Measurements from ENCODE around the gene PRDM8. TPM values are rescaled to one million over a fixed set of nuclear protein-coding genes. Genes with fewer than 3 reads are reported as not detected.

PRDM8 gene
- total RNA-seq, 1 donor from 2014 or later: 4.1 TPM

- no peak for DNase-seq (ENCODE audit: low spot score)
Observed at GRCh38 chr4:80183250-80184052, 13.9 kb upstream of the PRDM8 start.

DNA sequence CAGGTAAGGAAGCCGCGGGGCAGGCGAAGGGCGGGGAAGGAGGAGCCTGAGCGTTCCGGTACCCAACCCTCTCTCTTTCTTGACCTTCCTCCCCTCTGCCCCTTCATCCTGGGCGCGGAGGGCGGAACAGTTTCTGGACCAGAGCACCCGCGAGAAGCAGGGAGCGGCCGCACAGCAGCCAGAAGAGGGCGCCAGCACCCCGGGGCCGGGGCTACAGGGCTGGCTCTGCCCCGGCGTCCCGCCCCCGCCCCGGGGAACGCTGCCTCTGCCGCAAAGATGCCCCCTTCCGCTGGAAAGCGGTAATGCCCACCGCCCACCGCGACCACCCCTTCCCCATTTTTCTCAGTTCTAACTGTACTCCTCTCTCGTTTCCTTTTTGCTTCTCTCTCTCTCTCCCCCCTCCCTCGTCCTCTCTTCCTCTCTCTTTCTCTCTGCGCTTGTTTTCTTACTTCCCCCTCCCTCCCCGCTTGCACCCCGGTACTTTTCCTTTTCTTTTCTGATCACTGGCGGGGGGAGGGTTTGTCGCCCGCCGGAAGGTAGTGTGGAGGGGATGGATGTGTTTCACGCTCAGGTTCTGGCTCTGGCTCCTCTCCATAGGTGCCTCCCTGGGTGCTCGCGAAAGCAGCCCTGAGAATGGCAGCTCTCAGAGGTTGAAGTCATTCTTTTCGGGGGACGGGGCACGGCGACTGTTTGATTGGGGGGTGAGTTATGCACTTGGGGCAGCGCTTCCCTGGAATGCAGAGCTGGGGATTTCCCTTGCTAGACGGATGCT is 13.1 kb upstream of the PRDM8 start:
- DNase-seq (ENCODE audit: low spot score): peak; percentile 84

DNA sequence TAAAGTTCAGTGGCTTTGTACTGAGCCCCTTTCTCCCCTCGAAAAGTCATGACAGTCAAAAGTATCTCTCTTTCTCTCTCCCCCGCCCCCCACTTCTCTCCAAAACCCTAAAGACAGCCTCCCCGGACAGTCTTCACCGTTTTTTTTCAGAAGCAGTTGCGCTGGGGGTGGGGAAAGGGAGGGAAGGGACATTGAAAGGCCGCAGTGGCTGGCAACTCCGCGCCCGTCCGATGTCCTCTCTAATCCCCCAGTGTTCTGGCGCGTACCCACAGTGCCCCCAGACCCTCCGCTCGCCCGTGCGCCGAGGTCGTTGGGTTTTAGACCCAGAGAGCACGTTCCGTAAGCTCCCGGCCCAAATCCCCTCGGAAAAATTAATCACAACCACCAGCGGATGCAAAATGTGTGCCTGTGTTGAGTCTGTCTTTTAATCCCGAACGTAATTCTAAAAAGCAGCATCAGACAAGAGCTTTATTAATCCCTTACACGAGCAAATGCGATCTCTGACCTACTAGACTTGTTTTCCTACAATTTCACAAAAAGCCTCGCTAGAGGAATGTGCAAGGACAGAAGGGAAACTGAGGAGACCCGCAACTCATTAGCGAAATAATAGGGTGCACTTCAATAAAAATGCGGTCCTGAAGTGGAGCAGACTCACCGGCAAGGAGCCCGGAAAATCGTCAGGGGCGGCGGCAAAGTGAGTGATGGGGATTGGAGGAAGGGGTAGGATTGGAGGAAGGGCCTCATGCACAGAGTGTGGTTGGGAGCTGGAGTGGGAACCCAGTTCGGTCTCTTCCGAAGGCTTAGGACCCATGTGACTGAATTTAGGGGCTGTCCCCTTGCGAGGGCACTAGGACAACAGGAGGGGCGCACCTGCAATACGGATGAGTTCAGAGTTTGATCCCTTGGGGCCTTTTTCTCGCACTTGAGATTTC is 12.2 kb upstream of the PRDM8 start:
- DNase-seq (ENCODE audit: low spot score): no peak

DNA sequence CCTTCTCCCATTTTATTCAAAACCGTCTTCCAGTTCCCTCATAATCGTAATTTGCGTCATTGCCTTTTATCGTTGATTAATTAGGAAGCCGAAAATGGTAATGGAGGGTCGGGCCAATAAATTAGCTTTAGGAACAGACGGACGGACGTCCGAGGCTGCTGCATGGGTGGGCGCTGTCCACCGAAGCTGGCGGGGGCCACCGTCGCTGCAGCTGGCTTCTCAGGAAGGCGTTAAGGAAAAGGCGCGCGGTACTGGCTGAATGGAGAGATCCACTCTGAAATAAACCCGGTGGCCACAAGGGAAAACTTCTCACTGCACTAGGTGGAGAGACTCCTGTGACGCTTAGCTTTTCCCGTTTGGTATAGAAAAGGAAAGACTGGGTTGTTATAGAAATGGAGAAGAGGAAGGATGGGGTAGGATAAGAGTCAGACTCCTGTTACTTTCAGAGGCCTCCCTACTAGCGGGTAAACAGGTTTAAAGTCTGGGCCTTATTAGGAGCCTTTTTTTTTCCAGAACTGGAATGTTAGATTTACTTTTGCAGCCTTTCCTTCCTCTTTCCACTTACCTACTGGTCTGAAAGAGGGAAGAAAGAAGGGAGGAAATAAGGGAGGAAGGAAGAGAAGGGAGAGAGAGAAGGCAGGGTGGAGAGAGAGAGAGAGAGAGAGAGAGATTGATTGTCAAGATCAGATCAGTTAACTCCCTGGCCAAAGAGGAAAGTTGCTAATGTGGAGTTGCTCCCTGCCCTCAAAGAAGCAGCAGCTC is 11.3 kb upstream of the PRDM8 start:
- no peak for DNase-seq (ENCODE audit: low spot score)

DNA sequence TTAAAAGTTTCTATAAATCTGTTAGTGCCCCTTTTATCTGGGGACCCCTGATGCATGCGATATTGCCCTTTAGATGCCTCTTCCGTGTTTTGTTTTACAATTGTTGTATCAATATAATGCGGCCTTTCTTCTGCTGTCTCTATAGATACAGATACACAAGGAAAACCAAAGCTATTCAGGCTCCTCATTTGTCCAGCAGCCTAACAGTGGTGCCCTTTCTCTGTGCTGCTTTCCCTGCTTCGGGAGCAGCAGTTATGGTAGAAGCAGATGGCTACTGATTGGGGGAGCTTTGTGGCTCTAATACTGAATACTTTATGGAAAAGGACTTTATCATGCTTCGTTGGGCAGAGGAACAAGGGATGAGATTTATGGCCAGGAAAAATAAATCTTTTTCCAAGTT is 10.6 kb upstream of the PRDM8 start:
- no peak for DNase-seq (ENCODE audit: low spot score)

- DNase-seq (ENCODE audit: low spot score): no peak
Observed at GRCh38 chr4:80187677-80188076, 9.6 kb upstream of the PRDM8 start.

DNA sequence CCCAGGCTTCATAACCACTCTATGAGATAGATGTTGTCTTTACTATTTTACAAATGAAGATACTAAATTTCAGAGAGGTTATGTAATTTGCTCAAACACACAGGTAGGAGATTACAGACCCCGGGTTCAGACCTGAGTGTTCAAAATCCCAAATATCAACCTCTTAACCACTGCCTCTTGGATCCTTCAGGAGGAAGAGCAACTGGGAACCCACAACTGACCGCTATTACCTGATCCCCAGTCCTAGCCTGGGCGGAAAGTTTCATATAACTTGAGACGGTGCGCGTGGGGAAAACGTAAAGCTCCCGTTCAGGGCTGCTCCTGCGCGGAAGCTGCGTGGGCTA is 8.9 kb upstream of the PRDM8 start:
- DNase-seq (ENCODE audit: low spot score): no peak

GRCh38 chr4:80188801-80189458 is 8.4 kb upstream of the PRDM8 start:
- DNase-seq (ENCODE audit: low spot score): no peak

- DNase-seq (ENCODE audit: low spot score): no peak
Observed at GRCh38 chr4:80189581-80189955, 7.7 kb upstream of the PRDM8 start.

- DNase-seq (ENCODE audit: low spot score): no peak
Observed at GRCh38 chr4:80189956-80190677, 7.2 kb upstream of the PRDM8 start.

- no peak for DNase-seq (ENCODE audit: low spot score)
Observed at GRCh38 chr4:80192252-80192866, 4.9 kb upstream of the PRDM8 start.

- DNase-seq (ENCODE audit: low spot score): no peak
Observed at GRCh38 chr4:80192937-80193336, 4.4 kb upstream of the PRDM8 start.

DNA sequence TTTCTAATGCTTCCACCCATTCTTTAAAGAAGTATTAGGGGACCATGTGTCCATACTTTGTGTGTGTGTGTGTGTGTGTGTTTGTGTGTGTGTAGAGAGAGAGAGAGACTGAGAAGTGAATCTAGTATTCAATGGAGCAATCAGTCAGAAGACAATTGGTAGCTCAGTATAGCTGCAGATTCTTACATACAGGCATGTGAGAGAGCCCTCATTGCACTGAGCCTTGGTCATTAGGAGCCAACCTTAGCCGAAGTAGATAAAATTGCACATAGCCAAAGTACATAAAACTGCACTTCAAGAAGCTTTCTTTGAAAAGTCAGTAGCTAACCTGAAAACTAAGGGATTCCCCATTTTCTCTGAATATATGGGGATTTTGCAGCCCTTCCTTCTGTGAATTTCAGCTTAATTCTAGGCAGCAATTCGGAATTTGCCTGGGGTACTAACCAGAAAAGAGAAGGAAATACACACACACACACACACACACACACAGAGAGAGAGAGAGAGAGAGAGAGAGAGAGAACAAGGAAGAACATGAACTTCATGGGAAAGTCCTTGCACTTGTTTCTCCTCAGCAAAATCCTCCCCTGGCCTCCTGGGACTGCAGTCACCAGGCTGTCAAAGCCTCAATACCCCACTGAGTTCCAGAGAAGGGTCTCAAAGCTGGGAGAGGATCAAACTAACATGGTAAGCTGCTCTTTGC is 1.7 kb upstream of the PRDM8 start:
- no peak for DNase-seq (ENCODE audit: low spot score)

GRCh38 chr4:80196259-80196921 is 913 bp upstream of the PRDM8 start:
- no peak for DNase-seq (ENCODE audit: low spot score)

- DNase-seq (ENCODE audit: low spot score): no peak
Observed at GRCh38 chr4:80197601-80198440, 518 bp downstream of the PRDM8 start.

GRCh38 chr4:80198441-80198837 is 1.1 kb downstream of the PRDM8 start:
- no peak for DNase-seq (ENCODE audit: low spot score)

GRCh38 chr4:80199004-80199560 is 1.8 kb downstream of the PRDM8 start:
- no peak for DNase-seq (ENCODE audit: low spot score)

All from mucosa of gallbladder (tissue), 1 donor.